IgD-negative memory B cell (primary cell): ENCODE measurements around the gene CUL5. TPM values are rescaled to one million over a fixed set of nuclear protein-coding genes. Genes with fewer than 3 reads are reported as not detected.

Experiments
- H3K27ac Mint-ChIP-seq, 3 donors: one replicate each; pipeline ENCODE4 v1.8.0; 2020 to 2022; ENCODE audit warnings: mild to moderate bottlenecking in 3 of 3, mixed read lengths in 3 of 3, moderate library complexity in 1 of 3
- H3K27me3 Mint-ChIP-seq: one replicate; pipeline ENCODE4 v1.8.0; 2021; ENCODE audit warnings: mixed read lengths
- H3K36me3 Mint-ChIP-seq: one replicate; pipeline ENCODE4 v1.8.0; 2020; ENCODE audit warnings: mild to moderate bottlenecking, mixed read lengths
- H3K4me1 Mint-ChIP-seq, 3 donors: one replicate each; pipeline ENCODE4 v1.8.0; 2020 to 2022; ENCODE audit warnings: mixed read lengths in 3 of 3, mild to moderate bottlenecking in 1 of 3
- H3K4me3 Mint-ChIP-seq, 4 donors: one replicate each; pipeline ENCODE4 v1.8.0; 2020 to 2022; ENCODE audit warnings: mild to moderate bottlenecking in 4 of 4, mixed read lengths in 4 of 4, moderate library complexity in 3 of 4
- H3K9me3 Mint-ChIP-seq, 3 donors: one replicate each; pipeline ENCODE4 v1.8.0; 2020 to 2021; ENCODE audit warnings: mixed read lengths in 3 of 3, mild to moderate bottlenecking in 1 of 3
- polyA plus RNA-seq: library from polyadenylated mRNA; unstranded; fragments of 300-500 nt; fragmentation: Illumina TruSeq; gene quantifications from one replicate; pipeline ENCODE4 v1.2.3, GENCODE V29; 2021

CUL5 gene
- 44.9 TPM for polyA plus RNA-seq

DNA sequence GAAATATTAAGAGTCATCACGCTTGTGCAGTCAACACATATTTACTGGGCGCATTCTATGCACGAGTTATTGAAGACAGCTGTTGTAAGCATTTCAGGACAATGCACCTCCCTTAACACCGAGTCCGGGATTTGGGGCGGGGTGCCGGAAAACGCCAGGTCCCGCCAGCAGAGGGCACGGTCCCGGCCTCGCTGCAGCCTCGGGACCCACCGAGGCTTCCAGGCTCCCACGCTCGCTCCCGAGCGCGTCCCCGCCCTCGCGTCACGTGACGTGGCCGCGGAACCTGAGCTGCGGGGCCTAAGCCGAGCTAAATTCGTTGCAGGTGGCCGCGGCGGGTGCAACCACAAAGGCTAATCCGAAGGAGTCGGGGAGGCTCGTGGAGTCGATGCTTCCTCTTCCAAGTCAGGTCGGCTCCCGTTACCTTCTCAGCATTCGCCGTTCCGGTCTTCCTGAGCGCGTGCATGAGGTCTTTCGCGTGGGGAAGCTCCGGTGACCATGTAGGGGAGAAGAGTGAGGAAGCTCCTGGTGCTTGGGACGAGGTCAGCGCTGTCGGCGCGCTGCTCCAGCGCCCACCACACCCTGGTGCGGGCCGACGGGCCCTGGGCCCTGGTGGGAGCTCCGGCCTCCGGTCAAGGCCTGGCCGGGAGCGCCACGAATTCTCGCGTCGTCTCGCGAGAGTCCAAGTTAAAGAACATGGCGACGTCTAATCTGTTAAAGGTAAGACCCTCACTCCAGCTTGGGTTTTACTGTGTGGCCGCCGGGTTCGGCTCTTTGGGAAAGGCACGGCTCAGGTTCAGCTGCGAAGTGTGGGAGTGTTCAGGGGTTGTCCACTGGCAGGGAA, at the start of gene CUL5:
Gene CUL5 (plus strand): TSS at position 243 of the 841 bp plus-strand sequence. CDS start 451 bp downstream, at position 694.
- Mint-ChIP-seq H3K9me3 (no peaks in the 10 kb centered on the region), H3K27ac (peak within 1 kb of the TSS; percentile 96 to 99 (median 97)), H3K27me3 (no peaks in the 10 kb centered on the region), H3K4me3 (peak within 1 kb of the TSS in 3 of 4 donors; percentile 99 to 100 (median 100)), H3K36me3 (peaks cover 2% of the 10 kb centered on the region), H3K4me1 (peaks cover 16 to 31% (median 19%) of the 10 kb centered on the region in 3 donors)

DNA sequence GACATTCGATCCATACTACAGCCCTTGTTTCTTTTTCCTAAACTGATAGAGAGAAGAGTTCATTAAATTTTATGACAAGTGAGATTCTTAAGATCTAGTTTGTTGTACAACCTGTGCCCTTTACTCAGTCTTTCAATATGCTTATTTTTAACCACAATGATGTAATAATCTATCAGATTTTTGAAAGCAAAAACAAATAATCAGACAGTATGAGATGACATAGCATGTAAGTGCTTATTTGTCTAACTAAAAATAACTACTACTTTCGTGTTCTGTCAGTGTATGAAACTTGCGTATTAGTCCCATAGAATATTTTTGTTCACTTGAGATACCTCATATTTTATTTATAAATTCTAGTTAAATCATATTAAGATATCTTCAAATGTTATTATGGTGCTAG, 47.2 kb upstream of the CUL5 start:
- no peaks in the 10 kb centered on the region for H3K27me3 Mint-ChIP-seq
- no peak overlapping the region for H3K4me3 Mint-ChIP-seq
- H3K4me1 Mint-ChIP-seq = peaks cover 3 to 6% (median 5%) of the 10 kb centered on the region in 3 donors
- no peak overlapping the region for H3K27ac Mint-ChIP-seq
- no peaks in the 10 kb centered on the region for H3K9me3 Mint-ChIP-seq
- peaks cover 3% of the 10 kb centered on the region for H3K36me3 Mint-ChIP-seq

DNA sequence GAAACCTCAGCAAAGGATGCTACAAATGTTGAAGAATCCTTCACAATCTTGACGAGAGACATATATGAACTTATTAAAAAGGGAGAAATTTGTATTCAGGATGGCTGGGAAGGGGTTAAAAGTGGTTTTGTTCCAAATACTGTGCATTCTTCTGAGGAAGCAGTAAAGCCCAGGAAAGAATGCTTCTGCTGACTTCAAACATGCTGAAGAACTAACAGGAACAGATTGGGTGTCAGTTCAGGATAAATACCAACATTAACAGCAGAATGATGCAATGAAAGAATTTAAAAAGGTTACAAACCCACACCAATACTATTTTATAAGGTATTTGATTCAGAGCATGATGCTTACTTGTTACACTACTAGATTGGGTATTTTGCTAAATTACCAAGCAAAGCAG, 46.5 kb upstream of the CUL5 start:
- Mint-ChIP-seq H3K4me3 (no peak overlapping the region), H3K27me3 (no peaks in the 10 kb centered on the region), H3K27ac (no peak overlapping the region), H3K9me3 (no peaks in the 10 kb centered on the region), H3K36me3 (no peaks in the 10 kb centered on the region), H3K4me1 (no peaks in the 10 kb centered on the region)

DNA sequence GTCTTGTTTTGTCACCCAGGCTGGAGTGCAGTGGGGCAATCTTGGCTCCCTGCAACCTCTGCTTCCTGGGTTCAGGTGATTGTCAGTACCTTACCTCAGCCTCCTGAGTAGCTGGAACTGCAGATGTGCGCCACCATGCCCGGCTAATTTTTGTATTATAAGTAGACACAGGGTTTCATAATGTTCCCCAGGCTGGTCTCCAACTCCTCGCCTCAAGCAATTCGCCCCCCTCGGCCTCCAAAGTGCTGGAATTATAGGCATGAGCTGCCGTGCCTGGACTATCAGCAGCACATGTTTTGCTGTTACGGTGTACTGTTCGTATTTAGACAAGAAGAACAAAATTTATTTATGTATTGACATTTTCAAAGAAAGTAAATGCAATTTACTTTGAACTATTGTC, 45.6 kb upstream of the CUL5 start:
- H3K4me3 Mint-ChIP-seq = no peak overlapping the region
- H3K4me1 Mint-ChIP-seq = peaks cover 0 to 2% (median 0%) of the 10 kb centered on the region in 3 donors
- no peaks in the 10 kb centered on the region for H3K36me3 Mint-ChIP-seq
- H3K27ac Mint-ChIP-seq = no peak overlapping the region
- H3K27me3 Mint-ChIP-seq = no peaks in the 10 kb centered on the region
- no peaks in the 10 kb centered on the region for H3K9me3 Mint-ChIP-seq

DNA sequence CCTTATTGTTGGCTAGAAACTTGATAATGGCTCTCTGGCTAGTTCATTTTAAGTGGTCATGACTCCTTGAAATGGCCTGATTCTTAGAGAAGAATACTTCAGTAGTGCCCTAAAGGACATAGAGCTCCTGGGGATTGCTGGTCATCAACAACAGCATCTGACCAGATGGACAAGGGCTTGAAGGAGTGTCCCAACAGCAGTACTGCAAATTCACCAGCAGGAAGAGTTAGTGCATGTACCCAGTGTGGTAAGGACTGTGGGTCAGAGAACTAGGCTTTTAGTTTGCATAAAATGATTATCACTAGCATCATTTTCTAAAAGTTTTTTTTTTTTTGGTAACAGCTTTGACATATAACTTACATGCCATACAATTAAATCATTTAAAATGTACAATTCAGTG, 39.5 kb upstream of the CUL5 start:
- Mint-ChIP-seq H3K27ac (no peak overlapping the region), H3K36me3 (peaks cover 2% of the 10 kb centered on the region), H3K4me1 (peaks cover 0 to 2% (median 0%) of the 10 kb centered on the region in 3 donors), H3K27me3 (no peaks in the 10 kb centered on the region), H3K9me3 (no peaks in the 10 kb centered on the region), H3K4me3 (no peak overlapping the region)

DNA sequence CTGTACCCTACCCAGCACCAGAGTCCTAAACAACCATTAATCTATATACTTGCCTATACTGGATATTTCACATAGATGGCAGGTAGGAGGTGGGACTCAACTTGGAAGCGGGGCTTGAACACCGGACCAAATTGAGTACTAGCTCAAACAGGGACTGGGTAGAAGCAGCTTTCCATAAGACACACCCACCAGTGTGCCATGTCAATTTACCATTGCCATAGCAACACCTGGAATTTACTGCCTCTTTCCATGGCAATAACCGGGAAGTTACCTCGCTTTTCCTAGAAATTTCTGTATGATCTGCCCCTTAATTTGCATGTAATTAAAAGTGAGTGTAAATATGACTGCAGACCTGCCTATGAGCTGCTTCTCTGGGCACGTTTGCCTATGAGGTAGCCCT, 38.6 kb upstream of the CUL5 start:
- Mint-ChIP-seq H3K27me3 (no peaks in the 10 kb centered on the region), H3K36me3 (peaks cover 2% of the 10 kb centered on the region), H3K4me3 (no peak overlapping the region), H3K9me3 (no peaks in the 10 kb centered on the region), H3K27ac (no peak overlapping the region), H3K4me1 (peaks cover 0 to 2% (median 0%) of the 10 kb centered on the region in 3 donors)

DNA sequence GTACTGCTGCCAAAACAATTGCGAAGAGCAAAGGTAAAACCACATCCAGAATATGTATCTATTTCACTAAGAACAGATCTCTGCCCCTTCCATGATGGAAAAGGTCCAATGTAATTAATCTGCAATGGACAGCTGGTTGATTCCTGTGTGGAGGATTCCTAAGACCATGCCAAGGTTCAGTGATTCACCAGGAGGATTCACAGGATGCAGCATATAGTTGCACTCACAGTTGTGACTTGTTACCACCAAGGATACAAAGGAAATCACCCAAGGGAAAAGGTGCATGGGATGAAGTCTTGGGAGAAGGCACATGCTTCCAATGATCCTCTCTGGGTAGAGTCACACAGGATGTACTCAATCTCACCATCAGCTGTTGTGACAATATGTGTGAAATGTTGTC, 35.1 kb upstream of the CUL5 start:
- H3K36me3 Mint-ChIP-seq = no peaks in the 10 kb centered on the region
- H3K4me1 Mint-ChIP-seq = no peaks in the 10 kb centered on the region
- H3K4me3 Mint-ChIP-seq = no peak overlapping the region
- H3K27ac Mint-ChIP-seq = no peak overlapping the region
- no peaks in the 10 kb centered on the region for H3K27me3 Mint-ChIP-seq
- no peaks in the 10 kb centered on the region for H3K9me3 Mint-ChIP-seq

DNA sequence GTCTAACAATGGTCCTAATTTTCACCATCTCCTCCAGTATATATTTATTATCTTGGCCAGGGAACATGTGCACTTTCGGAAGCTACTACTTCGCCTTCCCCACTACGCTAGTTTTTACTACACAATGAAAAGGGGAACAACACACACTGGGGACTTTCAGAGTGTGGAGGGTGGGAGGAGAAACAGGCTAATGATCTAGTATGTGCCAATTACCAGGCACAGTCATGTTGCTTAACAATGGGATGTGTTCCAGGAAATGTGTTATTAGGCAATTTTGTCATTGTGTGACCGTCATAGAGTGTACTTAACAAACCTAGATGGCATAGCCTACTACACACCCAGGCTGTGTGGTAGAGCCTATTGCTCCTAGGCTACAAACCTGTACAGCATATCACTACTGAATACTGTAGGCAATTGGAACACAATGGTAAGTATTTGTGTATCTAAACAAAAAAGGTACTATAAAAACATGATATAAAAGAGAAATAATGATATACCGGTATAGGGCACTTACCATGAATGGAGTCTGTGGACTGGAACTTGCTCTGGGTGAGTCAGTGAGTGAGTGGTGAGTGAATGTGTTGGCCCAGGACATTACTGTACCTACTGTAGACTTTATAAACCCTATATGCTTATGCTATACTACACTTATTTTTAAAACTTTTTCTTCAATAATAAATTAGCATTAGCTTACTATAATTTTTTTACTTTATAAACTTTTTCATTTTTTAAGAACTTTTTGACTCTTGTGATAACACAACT, 20.1 kb upstream of the CUL5 start:
- Mint-ChIP-seq H3K4me3 (no peak overlapping the region), H3K36me3 (peaks cover 2% of the 10 kb centered on the region), H3K9me3 (peaks cover 0 to 6% (median 2%) of the 10 kb centered on the region in 3 donors), H3K4me1 (no peaks in the 10 kb centered on the region), H3K27me3 (peaks cover 3% of the 10 kb centered on the region), H3K27ac (no peak overlapping the region)

DNA sequence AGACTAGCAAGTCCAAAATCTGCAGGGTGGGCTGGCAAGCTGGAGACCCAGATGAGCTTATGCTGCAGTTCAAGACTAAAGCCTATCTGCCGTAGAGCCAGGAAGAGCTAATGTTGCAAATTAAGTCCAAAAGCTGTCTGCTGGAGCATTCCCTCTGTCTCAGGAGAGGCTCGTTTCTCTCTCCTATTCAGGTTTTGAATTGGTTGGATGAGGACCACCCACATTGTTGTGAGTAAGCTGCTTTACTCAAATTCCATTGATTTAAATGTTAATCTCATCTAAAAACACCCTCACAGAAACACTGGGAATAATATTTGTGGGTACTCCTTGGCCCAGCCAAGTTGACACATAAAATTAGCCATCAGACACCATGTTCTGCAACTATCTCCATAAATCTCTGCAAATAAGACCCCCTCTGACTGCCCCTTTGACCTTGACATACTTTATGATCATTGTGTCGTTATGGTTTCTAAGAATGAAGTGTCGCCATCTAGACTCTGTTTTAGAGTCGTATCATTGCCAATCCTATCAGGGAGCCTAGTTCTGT, 16.8 kb upstream of the CUL5 start:
- Mint-ChIP-seq H3K27ac (no peak overlapping the region), H3K4me3 (no peak overlapping the region), H3K27me3 (peaks cover 12% of the 10 kb centered on the region), H3K9me3 (no peaks in the 10 kb centered on the region), H3K36me3 (no peaks in the 10 kb centered on the region), H3K4me1 (no peaks in the 10 kb centered on the region)

DNA sequence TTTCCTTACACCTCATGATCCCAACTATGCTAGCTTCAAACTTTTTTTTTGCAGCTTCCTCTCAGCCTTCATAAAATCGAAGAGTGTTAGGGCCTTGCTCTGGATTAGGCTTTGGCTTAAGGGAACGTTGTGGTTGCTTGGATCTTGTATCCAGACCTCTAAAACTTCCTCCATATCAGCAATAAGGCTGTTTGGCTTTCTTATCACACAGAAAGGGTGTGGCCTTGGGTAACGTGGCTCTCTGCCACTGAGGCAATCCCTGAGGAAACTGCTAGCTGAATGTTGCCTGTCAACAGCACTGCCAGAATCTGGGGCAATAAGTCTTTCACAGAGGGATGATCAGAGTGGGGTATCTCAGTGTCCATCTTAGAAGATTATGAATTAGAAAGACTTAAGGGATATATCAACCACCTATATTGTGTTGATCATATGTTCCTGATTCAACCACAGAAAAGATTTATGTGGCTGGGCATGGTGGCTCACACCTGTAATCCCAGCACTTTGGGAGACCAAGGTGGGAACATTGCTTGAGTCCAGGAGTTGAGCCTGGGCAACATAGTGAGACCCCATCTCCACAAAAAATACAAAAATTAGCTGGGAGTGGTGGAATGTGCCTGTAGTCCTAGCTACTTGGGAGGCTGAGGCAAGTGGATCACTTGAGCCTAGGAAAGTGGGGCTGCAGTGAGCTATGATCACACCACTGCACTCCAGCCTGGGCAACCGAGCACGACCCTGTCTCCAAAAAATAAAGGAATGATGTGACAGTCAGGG, 12.5 kb upstream of the CUL5 start:
- Mint-ChIP-seq H3K9me3 (no peaks in the 10 kb centered on the region), H3K27ac (no peak overlapping the region), H3K4me1 (peaks cover 0 to 5% (median 0%) of the 10 kb centered on the region in 3 donors), H3K27me3 (peaks cover 17% of the 10 kb centered on the region), H3K4me3 (no peak overlapping the region), H3K36me3 (peaks cover 4% of the 10 kb centered on the region)

DNA sequence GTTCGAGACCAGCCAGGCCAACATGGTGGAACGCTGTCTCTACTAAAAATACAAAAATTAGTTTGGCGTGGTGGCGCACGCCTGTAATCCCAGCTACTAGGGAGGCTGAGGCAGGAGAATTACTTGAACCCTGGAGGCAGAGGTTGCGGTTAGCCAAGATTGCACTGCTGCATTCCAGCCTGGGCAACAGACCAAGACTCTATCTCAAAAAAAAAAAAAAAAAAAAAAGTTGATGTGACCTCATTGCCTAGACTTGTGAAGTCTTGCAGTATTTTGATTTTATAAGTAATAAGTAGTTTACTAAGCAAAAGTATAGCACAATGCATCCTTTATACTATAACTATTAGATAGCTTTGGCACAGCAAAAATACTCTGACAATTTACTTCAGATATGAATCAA, 9.9 kb upstream of the CUL5 start:
- Mint-ChIP-seq H3K27ac (no peak overlapping the region), H3K36me3 (peaks cover 6% of the 10 kb centered on the region), H3K4me3 (no peak overlapping the region), H3K9me3 (no peaks in the 10 kb centered on the region), H3K27me3 (peaks cover 13% of the 10 kb centered on the region), H3K4me1 (peaks cover 0 to 5% (median 0%) of the 10 kb centered on the region in 3 donors)

DNA sequence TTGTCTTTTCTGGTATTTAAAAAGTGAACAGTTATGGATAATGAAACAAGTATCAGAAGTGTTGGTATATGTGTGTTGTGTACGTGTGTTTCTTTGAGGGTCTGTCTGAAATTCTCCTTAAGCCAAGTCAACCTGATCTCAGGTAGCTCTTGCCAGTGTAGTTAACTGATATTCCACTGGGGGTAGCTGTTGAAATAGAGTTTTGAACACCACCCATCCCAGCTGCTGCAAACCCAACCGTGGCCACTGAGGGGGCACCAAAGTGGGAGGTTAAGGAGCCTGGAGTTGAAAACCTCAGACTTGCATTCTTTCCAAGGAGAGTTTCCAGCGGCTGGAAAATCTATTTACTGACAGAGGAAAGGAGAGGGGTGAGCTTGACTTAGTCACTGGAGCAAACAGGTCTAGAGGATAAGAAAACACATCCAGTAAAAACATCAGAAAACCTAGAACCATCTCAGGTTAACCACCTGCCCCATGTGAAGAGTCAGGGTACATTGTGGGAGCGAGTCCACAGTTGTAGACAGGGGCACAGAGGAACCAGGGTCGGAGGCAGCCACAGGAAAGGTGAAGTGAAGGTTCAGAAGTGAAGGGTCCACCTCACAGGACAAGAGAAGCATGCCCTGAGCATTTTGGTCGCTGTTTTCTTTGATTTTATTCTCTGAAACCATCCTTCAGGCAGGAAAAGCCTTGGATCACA, 8.8 kb upstream of the CUL5 start:
- Mint-ChIP-seq H3K4me1 (peaks cover 0 to 5% (median 0%) of the 10 kb centered on the region in 3 donors), H3K27me3 (peaks cover 13% of the 10 kb centered on the region), H3K4me3 (no peak overlapping the region), H3K9me3 (no peaks in the 10 kb centered on the region), H3K36me3 (peaks cover 6% of the 10 kb centered on the region), H3K27ac (no peak overlapping the region)

DNA sequence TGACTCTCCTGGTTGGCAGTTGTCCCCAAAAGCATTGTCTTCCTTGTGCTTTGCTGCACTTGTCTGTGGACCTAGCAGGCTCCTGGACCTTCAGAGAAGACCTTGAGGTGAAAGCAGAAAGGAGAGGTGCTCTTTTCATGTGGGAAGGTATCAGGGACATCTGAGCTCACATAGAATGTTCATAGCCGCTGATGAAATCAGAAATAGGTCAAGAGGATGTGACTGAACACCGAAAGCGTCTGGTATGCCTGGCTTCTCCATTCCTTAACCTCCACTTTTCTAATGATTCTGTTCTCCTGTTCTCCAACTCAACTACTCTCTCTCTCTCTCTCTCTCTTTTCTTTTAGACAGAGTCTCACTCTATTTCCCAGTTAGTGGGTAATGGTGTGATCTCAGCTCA, 6.2 kb upstream of the CUL5 start:
- Mint-ChIP-seq H3K36me3 (peaks cover 6% of the 10 kb centered on the region), H3K27me3 (peaks cover 3% of the 10 kb centered on the region), H3K4me1 (peaks cover 0 to 5% (median 0%) of the 10 kb centered on the region in 3 donors), H3K9me3 (no peaks in the 10 kb centered on the region), H3K4me3 (no peak overlapping the region), H3K27ac (no peak overlapping the region)

DNA sequence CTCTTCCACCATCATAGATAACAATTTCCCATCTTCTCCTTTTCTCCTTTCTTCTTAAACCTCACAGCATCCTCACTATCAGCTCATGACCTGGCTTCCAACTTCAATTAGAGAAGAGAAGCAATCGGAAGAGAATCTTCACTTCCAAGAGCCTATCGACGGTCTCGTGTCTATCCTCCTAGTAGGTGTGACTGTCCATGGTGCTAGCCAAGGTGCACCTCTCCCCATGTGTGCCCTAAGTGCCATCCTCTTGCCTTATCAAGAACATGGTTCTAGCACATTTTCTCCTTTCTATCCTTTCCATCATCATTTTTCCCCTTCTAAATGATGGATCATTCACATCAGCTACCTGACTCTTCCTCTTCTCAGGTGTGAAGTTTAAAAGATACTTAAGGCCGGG, 5.1 kb upstream of the CUL5 start:
- Mint-ChIP-seq H3K4me3 (no peak overlapping the region), H3K27me3 (peaks cover 3% of the 10 kb centered on the region), H3K27ac (no peak overlapping the region), H3K4me1 (peaks cover 5 to 7% (median 7%) of the 10 kb centered on the region in 3 donors), H3K36me3 (peaks cover 3% of the 10 kb centered on the region), H3K9me3 (no peaks in the 10 kb centered on the region)
